GM21381 (cell line): ENCODE data around the gene ZNF25.
"Not testable (repeated sequence)": the region's sequence is repeated elsewhere in the genome, so short reads cannot be mapped to it uniquely, and the experiment has no call there.

Experiments used
- ATAC-seq: cut with Tn5 transposase; IDR thresholded peaks from one replicate; pipeline ENCODE4 v1.9.1; 2021; ENCODE audit warnings: mild to moderate bottlenecking, moderate library complexity; ENCODE audit not compliant: unreplicated experiment

The ZNF25 gene

DNA sequence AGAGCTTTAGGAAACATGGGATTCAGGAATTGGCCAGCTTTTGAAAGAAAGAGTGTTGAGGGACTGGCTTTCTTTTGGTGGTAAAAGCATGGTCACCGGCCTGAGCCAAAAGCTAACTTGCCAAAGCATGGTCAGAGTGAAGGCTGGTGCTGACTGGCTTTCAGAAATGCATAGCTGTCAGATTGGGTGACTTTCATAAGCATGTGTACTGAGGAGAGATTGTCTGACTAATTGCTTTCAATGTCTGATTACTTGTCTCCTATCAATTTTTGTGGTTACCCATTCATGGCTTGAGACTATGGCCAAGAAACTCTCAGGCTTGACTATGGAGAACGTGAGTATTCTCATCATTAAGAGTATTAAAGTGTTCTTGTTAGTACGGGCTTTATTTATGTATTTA is 28.2 kb downstream of the ZNF25 start:
- ATAC-seq: no peak

DNA sequence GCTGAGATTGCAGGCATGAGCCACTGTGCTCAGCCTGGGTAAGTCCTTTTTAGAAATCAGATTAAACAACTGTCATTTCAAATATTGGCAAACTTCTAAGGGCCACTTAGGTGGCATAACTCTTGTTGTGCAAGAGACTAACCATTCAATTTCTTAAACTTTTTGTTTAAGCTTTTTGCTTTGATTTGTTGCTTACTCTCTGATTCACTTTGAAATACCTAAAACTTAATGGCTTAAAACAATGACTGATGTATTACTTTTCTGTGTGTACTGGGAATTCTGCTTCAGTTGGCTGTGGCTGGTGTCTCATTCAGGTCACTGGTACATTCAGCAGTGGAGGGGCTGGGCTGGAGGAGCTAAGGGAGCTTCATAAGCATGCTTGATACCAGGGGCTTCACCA is 28.9 kb downstream of the ZNF25 start:
- no peak for ATAC-seq

DNA sequence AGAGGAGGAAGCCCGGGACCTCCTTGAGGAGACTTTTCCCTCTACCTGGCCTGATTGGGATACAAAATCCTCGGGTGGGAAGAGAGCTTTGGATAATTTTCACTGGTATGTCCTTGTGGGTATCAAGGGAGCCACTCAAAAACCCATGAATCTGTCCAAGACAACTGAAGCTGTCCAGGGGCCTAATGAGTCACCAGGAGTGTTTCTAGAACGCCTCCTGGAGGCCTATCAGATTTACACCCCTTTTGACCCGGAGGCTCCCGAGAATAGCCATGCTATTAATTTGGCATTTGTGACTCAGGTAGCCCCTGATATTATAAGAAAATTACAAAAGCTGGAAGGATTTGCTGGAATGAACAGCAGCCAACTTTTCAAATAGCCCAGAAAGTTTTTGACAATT is 38.6 kb downstream of the ZNF25 start:
- no peak for ATAC-seq

DNA sequence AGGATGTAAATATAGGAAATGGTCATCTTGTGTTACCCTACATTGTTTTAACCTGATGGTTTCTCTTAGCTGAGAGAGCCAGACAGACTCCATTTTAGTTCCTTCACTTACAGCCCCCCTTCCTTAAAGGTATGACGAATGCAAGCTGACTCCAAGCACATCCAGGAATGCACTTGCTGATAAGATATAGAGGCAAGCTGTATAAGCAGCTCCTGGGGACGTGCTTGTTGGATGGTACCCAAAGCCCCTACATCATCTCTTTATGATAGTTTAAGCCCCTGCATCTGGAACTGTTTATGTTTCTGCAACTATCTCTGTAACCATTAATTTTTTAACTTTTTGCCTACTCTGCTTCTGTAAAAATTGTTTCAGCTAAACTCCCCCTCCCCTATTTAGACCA is 41.7 kb downstream of the ZNF25 start:
- no peak for ATAC-seq

DNA sequence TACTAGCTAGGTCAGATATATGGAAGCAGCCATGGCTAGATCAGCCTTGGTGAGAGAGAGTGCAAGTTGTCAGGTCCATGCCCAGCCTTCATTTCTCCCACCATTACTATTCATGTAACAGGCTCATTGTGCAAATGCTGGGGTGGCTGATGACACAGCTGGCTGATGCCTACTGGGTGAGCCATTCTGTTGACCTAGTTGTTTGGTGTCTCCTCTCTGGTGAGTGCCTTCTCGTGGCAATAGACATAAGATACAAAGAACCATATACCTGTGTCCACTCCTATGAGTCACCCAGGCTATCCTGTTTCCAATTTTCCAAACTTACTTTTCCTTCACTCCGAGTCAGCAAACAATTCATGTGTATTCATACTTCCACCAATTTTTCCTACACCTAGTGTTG is 46.0 kb downstream of the ZNF25 start:
- no peak for ATAC-seq

DNA sequence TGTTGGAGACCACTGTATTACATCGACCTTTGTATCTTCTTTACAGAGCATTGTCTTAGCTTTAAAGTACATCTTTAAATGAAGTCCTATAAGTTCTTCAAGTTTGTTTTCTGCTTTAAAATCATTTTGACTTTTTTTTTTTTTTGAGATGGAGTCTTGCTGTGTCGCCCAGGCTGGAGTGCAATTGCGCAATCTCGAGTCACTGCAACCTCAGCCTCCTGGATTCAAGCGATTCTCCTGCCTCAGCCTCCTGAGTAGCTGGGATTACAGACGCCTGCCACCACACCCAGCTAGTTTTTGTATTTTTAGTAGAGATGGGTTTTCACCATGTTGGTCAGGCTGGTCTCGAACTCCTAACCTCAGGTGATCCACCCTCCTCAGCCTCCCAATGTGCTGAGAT is 68.3 kb downstream of the ZNF25 start:
- ATAC-seq: not testable (repeated sequence)

DNA sequence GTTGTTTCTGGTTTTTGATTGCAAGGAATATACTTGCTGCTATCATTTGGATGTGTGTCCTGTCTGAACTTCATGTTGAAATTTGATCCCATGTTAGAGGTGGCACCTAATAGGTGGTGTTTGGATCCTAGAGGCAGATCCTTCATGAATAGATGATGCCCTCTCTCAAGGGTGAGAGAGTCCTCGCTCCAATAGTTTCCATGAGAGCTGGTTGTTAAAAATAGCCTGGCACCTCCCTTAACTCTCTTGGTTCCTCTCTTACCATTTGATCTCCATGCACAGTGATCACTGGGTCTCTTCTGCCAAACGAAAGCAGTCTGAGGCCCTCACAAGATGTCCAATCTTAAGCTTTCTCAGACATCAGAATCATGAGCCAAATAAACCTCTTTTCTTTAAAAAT is 70.1 kb downstream of the ZNF25 start:
- no peak for ATAC-seq
